WTC11 (cell line): Measurements from ENCODE around the gene NDUFA1. TPM values are rescaled to one million over a fixed set of nuclear protein-coding genes. Genes with fewer than 3 reads are reported as not detected.
A peak's percentile ranks its signal among the peaks of the same experiment; 100 is the strongest.
"Not testable (repeated sequence)": the region's sequence is repeated elsewhere in the genome, so short reads cannot be mapped to it uniquely, and the experiment has no call there.

Experiments used
- ATAC-seq: fragments of 200-7000 bp; cut with Tn5 transposase; 2 replicates; pipeline ENCODE4 v1.10.0; 2021; ENCODE audit warnings: mild to moderate bottlenecking, moderate library complexity
- CTCF ChIA-PET: fragments of 300-600 bp; sonication (Branson Sonifier 250); formaldehyde crosslinking; loops from one replicate; lab custom pipeline; 2021; ENCODE audit warnings: antibody characterized with exemption; lab: Charles Lee
- POLR2A ChIA-PET: fragments of 350-600 bp; sonication (Branson Sonifier 250); formaldehyde crosslinking; loops from one replicate; lab custom pipeline; 2021; ENCODE audit warnings: antibody characterized with exemption; lab: Charles Lee
- DNase-seq: peaks from one replicate; pipeline ENCODE4 v3.0.0; 2021; ENCODE audit warnings: low spot score
- H3K27ac Mint-ChIP-seq: 2 replicates; pipeline ENCODE4 v1.8.0; 2021; ENCODE audit warnings: mixed read lengths
- H3K27me3 Mint-ChIP-seq: 2 replicates; pipeline ENCODE4 v1.8.0; 2021; ENCODE audit warnings: low read depth, mild to moderate bottlenecking, moderate library complexity, mixed read lengths
- H3K36me3 Mint-ChIP-seq: 2 replicates; pipeline ENCODE4 v1.8.0; 2021; ENCODE audit warnings: mixed read lengths
- H3K4me1 Mint-ChIP-seq: 2 replicates; pipeline ENCODE4 v1.8.0; 2022; ENCODE audit warnings: mixed read lengths
- H3K4me3 Mint-ChIP-seq: 2 replicates; pipeline ENCODE4 v1.8.0; 2021; ENCODE audit warnings: mild to moderate bottlenecking, moderate library complexity, mixed read lengths
- H3K9me3 Mint-ChIP-seq: 2 replicates; pipeline ENCODE4 v1.8.0; 2021; ENCODE audit warnings: mixed read lengths
- ETV6 ChIP-seq: sonication (generic); formaldehyde crosslinking; IDR thresholded peaks from 2 replicates; pipeline ENCODE4 v1.8.1; 2022; ENCODE audit warnings: mild to moderate bottlenecking, missing genetic modification reagents
- GRHL2 ChIP-seq: fragments of 250-450 bp; sonication (Bioruptor Pico); IDR thresholded peaks from 2 replicates; pipeline ENCODE4 v1.8.0; 2022; ENCODE audit warnings: mild to moderate bottlenecking, moderate library complexity; ENCODE audit not compliant: insufficient replicate concordance, severe bottlenecking
- TP53 ChIP-seq: sonication (generic); formaldehyde crosslinking; IDR thresholded peaks from 2 replicates; pipeline ENCODE4 v1.8.1; 2023; ENCODE audit warnings: mild to moderate bottlenecking, missing genetic modification reagents
- ZNF121 ChIP-seq: sonication (generic); formaldehyde crosslinking; IDR thresholded peaks from 2 replicates; pipeline ENCODE4 v1.8.0; 2023; ENCODE audit warnings: missing genetic modification reagents
- total RNA-seq: library from RNA; stranded (reverse); gene quantifications from 3 replicates; pipeline ENCODE4 v1.2.3, GENCODE V29; 2021
- TF ChIP-seq, protein P1 (sequence below): fragments of 200-600 bp; IDR thresholded peaks from 2 replicates; pipeline ENCODE4 v1.8.0; 2022; ENCODE audit warnings: antibody characterized with exemption
- TF ChIP-seq, protein P2 (sequence below): sonication (generic); formaldehyde crosslinking; IDR thresholded peaks from 2 replicates; pipeline ENCODE4 v1.8.1; 2023; ENCODE audit warnings: mild to moderate bottlenecking, missing genetic modification reagents

Gene NDUFA1
- total RNA-seq, 1 experiment from 2014 or later = 84.3 TPM

DNA sequence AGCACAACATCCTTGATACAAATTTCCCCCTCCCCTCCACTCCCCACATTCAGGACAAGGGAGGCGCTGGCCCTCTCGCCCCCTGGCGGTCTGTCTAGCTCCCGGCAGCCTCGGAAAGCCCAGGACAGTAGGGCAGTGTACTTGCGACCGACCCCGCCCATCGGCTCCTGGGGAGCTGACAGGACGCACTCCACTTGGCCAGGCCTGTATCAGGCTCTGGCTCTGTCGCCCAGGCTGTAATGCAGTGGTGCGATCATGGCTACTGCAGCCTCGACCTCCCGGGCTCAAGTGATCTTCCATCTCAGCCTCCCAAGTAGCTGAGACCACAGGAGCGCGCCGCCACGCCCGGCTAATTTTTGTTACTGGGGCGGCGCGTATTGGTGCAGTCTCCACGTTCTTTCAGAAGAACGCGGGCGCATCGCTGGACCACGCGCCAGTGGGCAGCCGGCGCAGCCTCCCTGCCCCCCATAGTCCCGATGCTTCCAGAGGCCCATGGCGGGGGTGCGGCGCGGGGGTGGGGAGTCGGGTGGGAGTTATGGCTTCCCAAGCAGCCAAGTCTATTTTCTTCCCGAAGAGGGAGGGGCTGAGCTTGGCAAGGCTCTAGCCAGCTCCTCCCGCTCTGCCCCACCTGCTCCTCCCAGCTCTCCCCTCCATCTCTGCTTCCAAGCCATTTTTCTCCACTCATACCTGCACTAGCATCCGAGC lies 16.2 kb downstream of the NDUFA1 start:
- peak; percentile 86 for DNase-seq
- ATAC-seq = peak; percentile 96
- H3K27me3 Mint-ChIP-seq = no peaks in the 10 kb centered on the region
- TF ChIP-seq ZNF121 (CRISPR knock-in tag) (peak; percentile 95), TP53 (CRISPR knock-in tag) (no peak)
- TF ChIP-seq, protein P1, sequence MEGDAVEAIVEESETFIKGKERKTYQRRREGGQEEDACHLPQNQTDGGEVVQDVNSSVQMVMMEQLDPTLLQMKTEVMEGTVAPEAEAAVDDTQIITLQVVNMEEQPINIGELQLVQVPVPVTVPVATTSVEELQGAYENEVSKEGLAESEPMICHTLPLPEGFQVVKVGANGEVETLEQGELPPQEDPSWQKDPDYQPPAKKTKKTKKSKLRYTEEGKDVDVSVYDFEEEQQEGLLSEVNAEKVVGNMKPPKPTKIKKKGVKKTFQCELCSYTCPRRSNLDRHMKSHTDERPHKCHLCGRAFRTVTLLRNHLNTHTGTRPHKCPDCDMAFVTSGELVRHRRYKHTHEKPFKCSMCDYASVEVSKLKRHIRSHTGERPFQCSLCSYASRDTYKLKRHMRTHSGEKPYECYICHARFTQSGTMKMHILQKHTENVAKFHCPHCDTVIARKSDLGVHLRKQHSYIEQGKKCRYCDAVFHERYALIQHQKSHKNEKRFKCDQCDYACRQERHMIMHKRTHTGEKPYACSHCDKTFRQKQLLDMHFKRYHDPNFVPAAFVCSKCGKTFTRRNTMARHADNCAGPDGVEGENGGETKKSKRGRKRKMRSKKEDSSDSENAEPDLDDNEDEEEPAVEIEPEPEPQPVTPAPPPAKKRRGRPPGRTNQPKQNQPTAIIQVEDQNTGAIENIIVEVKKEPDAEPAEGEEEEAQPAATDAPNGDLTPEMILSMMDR = peak; percentile 64
- peak overlapping the region; percentile 64 for H3K4me3 Mint-ChIP-seq
- H3K36me3 Mint-ChIP-seq = no peaks in the 10 kb centered on the region
- no peaks in the 10 kb centered on the region for H3K4me1 Mint-ChIP-seq
- H3K27ac Mint-ChIP-seq = no peak overlapping the region
- ChIA-PET CTCF (interaction anchor here (0.6 to 2.2 kb wide), 25 partner anchors 8 to 405 kb away, joined by 3 to 15 read pairs (median 4); partner anchors contain the start of genes AKAP14, RPL39, SEPTIN6 and SOWAHD), POLR2A (interaction anchor here (1.0 to 1.1 kb wide), 2 partner anchors 9 to 97 kb away, joined by 3 to 5 read pairs; partner anchors contain the start of gene RPL39)
- no peaks in the 10 kb centered on the region for H3K9me3 Mint-ChIP-seq

DNA sequence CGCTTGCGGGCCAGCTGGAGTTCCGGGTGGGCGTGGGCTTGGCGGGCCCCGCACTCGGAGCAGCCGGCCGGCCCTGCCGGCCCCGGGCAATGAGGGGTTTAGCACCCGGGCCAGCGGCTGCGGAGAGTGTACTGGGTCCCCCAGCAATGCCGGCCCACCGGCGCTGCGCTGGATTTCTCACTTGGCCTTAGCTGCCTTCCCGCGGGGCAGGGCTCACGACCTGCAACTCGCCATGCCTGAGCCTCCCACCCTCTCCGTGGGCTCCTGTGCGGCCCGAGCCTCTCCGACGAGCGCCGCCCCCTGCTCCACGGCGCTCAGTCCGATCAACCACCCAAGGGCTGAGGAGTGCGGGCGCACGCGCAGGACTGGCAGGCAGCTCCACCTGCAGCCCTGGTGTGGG lies 19.0 kb downstream of the NDUFA1 start:
- H3K4me3 Mint-ChIP-seq, H3K9me3 Mint-ChIP-seq, H3K27ac Mint-ChIP-seq, H3K36me3 Mint-ChIP-seq, CTCF ChIA-PET, ATAC-seq, H3K4me1 Mint-ChIP-seq, DNase-seq, H3K27me3 Mint-ChIP-seq, POLR2A ChIA-PET: not testable (repeated sequence)

DNA sequence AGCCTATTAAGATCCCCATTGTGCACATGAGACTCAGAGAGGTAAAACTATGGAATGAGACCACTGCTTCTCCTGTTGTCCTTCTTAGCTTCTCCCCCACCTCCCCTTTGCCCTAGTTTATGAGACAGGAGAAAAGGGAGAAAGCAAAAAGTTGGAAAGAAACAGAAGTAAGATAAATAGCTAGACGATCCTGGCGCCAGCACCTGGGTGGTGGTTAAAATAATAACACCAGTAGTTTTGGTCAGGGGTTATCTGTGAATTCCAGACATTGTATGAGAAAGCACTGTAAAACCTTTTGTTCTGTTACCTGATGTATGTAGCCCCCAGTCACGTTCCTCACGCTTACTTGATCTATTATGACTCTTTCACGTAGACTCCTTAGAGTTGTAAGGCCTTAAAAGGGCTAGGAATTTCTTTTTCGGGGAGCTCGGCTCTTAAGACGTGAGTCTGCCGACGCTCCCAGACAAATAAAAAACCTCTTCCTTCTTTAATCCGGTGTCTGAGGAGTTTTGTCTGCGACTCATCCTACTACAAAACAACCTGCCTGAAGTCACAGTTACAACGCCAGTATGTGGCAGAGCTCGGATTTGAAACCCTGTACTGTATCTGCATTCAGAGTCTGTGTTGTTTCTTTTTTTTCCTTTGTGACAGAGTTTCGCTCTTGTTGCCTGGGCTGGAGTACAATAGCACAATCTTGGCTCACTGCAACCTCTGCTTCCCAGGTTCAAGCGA lies 20.5 kb downstream of the NDUFA1 start:
- H3K9me3 Mint-ChIP-seq, ATAC-seq, POLR2A ChIA-PET, H3K4me1 Mint-ChIP-seq, H3K27me3 Mint-ChIP-seq, H3K36me3 Mint-ChIP-seq, H3K4me3 Mint-ChIP-seq, DNase-seq, H3K27ac Mint-ChIP-seq: not testable (repeated sequence)
- CTCF ChIA-PET = interaction anchor here (1.1 kb wide), 1 partner anchor 10 kb away, joined by 3 read pairs; no protein-coding TSS in a partner anchor

DNA sequence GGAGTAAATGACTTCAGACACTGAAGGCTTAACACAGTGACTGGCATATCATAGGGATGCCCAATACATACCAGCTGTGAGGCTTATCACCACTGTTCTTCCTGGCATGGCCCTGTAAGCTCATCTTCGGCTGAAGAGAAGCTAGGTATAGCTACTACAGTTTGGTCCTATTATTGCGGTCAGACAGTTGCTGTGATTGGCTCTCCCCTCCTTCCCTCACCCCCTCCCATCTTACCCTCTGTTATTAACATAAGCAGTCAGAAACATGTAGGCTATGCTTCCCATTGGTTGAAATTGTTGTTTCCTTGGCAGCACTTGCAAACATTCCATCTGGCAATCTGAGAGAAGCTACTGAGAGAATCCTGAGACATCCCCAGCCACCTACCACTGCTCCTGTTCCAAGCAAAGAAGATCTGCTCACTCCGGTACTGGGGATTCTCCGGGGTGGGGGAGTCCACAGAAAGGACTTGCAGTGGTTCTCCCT lies 24.3 kb downstream of the NDUFA1 start, which contains the start of gene AKAP14:
Gene AKAP14 (plus strand): TSS at position 51 of the 484 bp plus-strand sequence. CDS start 7,331 bp downstream, outside the sequence.
- Mint-ChIP-seq H3K27ac (no peak within 1 kb of the TSS; the same call in 1 of the 2 replicates), H3K9me3 (no peaks in the 10 kb centered on the region), H3K4me3 (peak within 1 kb of the TSS; percentile 45), H3K4me1 (peaks cover 4% of the 10 kb centered on the region), H3K36me3 (no peaks in the 10 kb centered on the region), H3K27me3 (no peaks in the 10 kb centered on the region)
- DNase-seq (no peak), ATAC-seq (peak; percentile 87)
- POLR2A ChIA-PET = interaction anchor here (1.5 kb wide), 1 partner anchor 43 kb away, joined by 4 read pairs; the partner anchor contains the start of gene UPF3B
- TF ChIP-seq, protein P1 = no peak
- TF ChIP-seq ETV6 (CRISPR knock-in tag) (no peak), GRHL2 (CRISPR knock-in tag) (no peak)
- TF ChIP-seq, protein P2, sequence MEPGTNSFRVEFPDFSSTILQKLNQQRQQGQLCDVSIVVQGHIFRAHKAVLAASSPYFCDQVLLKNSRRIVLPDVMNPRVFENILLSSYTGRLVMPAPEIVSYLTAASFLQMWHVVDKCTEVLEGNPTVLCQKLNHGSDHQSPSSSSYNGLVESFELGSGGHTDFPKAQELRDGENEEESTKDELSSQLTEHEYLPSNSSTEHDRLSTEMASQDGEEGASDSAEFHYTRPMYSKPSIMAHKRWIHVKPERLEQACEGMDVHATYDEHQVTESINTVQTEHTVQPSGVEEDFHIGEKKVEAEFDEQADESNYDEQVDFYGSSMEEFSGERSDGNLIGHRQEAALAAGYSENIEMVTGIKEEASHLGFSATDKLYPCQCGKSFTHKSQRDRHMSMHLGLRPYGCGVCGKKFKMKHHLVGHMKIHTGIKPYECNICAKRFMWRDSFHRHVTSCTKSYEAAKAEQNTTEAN = no peak
- CTCF ChIA-PET = interaction anchor here (1.2 to 1.6 kb wide), 3 partner anchors 8 to 105 kb away, joined by 3 to 15 read pairs (median 3); partner anchors contain the start of gene RPL39
